GM12878 (cell line): ENCODE measurements around the gene MBOAT7. TPM values are rescaled to one million over a fixed set of nuclear protein-coding genes. Genes with fewer than 3 reads are reported as not detected.

ENCODE experiments used
- ASH2L ChIP-seq: fragments of 300-600, 200-600 bp; sonication (generic); IDR thresholded peaks from 2 replicates; pipeline ENCODE4 v1.6.1; 2017; ENCODE audit warnings: low read depth, mild to moderate bottlenecking, borderline replicate concordance
- ATF7 ChIP-seq: fragments of 450-650 bp; IDR thresholded peaks from 2 replicates; pipeline ENCODE4 v1.6.1; 2016; ENCODE audit warnings: low read depth, mild to moderate bottlenecking
- BRCA1 ChIP-seq: IDR thresholded peaks from 2 replicates; pipeline ENCODE4 v1.6.1; 2011; ENCODE audit warnings: low read depth, low read length, improper control_type of control experiment
- EZH2 ChIP-seq: IDR thresholded peaks from 2 replicates; pipeline ENCODE4 v1.6.1; 2012; ENCODE audit warnings: low read depth, mild to moderate bottlenecking, control low read depth, inconsistent platforms, low read length, borderline replicate concordance; ENCODE audit not compliant: control insufficient read depth
- GATAD2B ChIP-seq: fragments of 450-650 bp; conservative IDR thresholded peaks from 2 replicates; pipeline ENCODE4 v1.6.1; 2017; ENCODE audit warnings: low read depth, mild to moderate bottlenecking, moderate library complexity
- HDAC6 ChIP-seq: fragments of 200-600 bp; sonication (generic); IDR thresholded peaks from one replicate; pipeline ENCODE4 v1.8.0; 2017; ENCODE audit warnings: antibody characterized with exemption; ENCODE audit not compliant: unreplicated experiment
- IKZF1 ChIP-seq: fragments of 450-650 bp; conservative IDR thresholded peaks from 2 replicates; pipeline ENCODE4 v1.6.1; 2017; ENCODE audit warnings: antibody characterized with exemption, mild to moderate bottlenecking
- JUND ChIP-seq: IDR thresholded peaks from 2 replicates; pipeline ENCODE4 v1.6.1; 2012; ENCODE audit warnings: low read depth, mild to moderate bottlenecking, low read length, improper control_type of control experiment, moderate library complexity
- NFYB ChIP-seq: IDR thresholded peaks from 2 replicates; pipeline ENCODE4 v1.6.1; 2011; ENCODE audit warnings: low read depth, mild to moderate bottlenecking, low read length, improper control_type of control experiment, moderate library complexity; ENCODE audit not compliant: insufficient read depth
- POLR2AphosphoS5 ChIP-seq: IDR thresholded peaks from 2 replicates; pipeline ENCODE4 v1.6.1; 2011; ENCODE audit warnings: mild to moderate bottlenecking, low read length, inconsistent platforms
- SMC3 ChIP-seq: IDR thresholded peaks from 2 replicates; pipeline ENCODE4 v1.6.1; 2011; ENCODE audit warnings: low read length, improper control_type of control experiment, borderline replicate concordance
- SP1 ChIP-seq: IDR thresholded peaks from one replicate; pipeline ENCODE4 v1.6.1; 2011; ENCODE audit warnings: low read depth, low read length
- TAF1 ChIP-seq: IDR thresholded peaks from 2 replicates; pipeline ENCODE4 v1.6.1; 2011; ENCODE audit warnings: mild to moderate bottlenecking, low read depth, low read length, borderline replicate concordance
- TBL1XR1 ChIP-seq: IDR thresholded peaks from 2 replicates; pipeline ENCODE4 v1.6.1; 2012; ENCODE audit warnings: low read depth, low read length, improper control_type of control experiment
- YBX1 ChIP-seq: fragments of 450-650 bp; IDR thresholded peaks from 2 replicates; pipeline ENCODE4 v1.6.1; 2016; ENCODE audit warnings: antibody characterized with exemption
- ZNF217 ChIP-seq: fragments of 450-650 bp; IDR thresholded peaks from 2 replicates; pipeline ENCODE4 v1.6.1; 2017; ENCODE audit warnings: antibody characterized with exemption, mild to moderate bottlenecking
- ZNF274 ChIP-seq: IDR thresholded peaks from one replicate; pipeline ENCODE4 v1.8.0; 2011; ENCODE audit not compliant: insufficient read length, insufficient read depth
- polyA plus RNA-seq, 11 experiments: library from polyadenylated mRNA; depleted of rRNA in 4 of 11; unstranded in 6 of 11; stranded (reverse) in 5 of 11; fragments of >200 nt; fragmentation: Nextera tagmentation in 4 of 11; fragmentation: Illumina TruSeq in 1 of 11; extraction: Ambion mirVana in 4 of 11; extraction: Trizol in 1 of 11; gene quantifications; 1 replicate in 1 of 11; 2 replicates in 10 of 11; pipeline versions ENCODE4 v1.2.1 to v1.2.3, GENCODE V29; 2011 to 2016; ENCODE audit warnings: inconsistent platforms in 2 of 11, missing spikeins in 2 of 11, low read depth in 1 of 11
- total RNA-seq, 4 experiments: library from RNA; depleted of rRNA in 3 of 4; stranded (reverse); fragments of >200 nt in 3 of 4; fragmentation: Illumina TruSeq in 1 of 4; extraction: Trizol in 1 of 4; gene quantifications; 2 replicates each; pipeline versions ENCODE4 v1.2.1 to v1.2.3, GENCODE V29; 2013 to 2021
- TF ChIP-seq, protein P1 (sequence below): IDR thresholded peaks from 2 replicates; pipeline ENCODE4 v1.6.1; 2012; ENCODE audit warnings: low read depth, low read length, improper control_type of control experiment
- TF ChIP-seq, protein P2 (sequence below): IDR thresholded peaks from 2 replicates; pipeline ENCODE4 v1.6.1; 2012; ENCODE audit warnings: improper control_type of control experiment, low read depth, low read length; ENCODE audit not compliant: insufficient replicate concordance
- TF ChIP-seq, protein P3 (sequence below): fragments of 450-650 bp; IDR thresholded peaks from 2 replicates; pipeline ENCODE4 v1.6.1; 2017; ENCODE audit warnings: low read depth, mild to moderate bottlenecking, moderate library complexity
- TF ChIP-seq, protein P4 (sequence below): fragments of 450-650 bp; IDR thresholded peaks from 2 replicates; pipeline ENCODE4 v1.6.1; 2016; ENCODE audit warnings: mild to moderate bottlenecking

Gene MBOAT7
- total and polyA plus RNA-seq, 10 of the 15 experiments (the other 5 are each of a cell fraction or from before 2014, with no cell fraction given), result 0.69 to 44.5 (median 21.7) TPM

DNA sequence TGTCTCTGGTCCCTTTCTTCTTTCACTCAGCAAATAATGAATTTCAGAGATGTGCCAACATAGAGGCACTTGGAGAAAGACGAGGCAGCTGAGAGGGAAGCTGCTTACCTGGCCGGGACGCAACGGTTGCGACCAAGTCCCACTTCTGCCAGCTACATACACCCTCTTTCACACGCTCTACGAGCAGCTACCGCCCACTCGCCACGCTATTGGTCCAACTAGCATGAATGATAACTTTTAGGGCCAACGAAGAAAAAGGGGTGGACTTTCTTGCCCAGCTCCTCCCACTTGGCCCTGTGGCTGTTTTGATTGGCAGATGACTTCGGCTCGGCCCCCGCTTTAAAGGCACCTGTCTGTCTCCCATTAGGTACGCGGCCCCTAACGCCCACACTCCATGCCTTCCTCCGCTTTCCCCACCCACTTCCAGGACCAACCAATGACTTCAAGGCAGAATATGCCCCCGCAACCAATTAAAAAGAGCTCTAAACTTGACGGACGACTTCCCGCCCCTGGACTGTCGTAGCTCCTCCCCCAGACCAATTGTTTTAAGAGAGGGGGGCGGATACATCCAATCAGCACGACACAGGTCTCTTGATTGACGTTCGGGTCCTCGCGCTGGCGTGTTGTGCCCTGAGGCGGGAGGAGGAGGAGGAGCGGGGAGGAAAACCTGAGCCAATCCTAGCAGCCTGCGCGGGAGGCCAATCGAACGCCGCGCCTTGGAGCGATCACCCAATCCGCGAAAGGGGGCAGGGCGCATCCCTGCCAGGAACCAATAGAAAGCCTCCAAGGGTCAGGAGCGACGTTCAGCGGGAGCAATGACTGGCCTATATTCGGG is 52.3 kb downstream of the MBOAT7 start (continued):
- TF ChIP-seq, protein P1, sequence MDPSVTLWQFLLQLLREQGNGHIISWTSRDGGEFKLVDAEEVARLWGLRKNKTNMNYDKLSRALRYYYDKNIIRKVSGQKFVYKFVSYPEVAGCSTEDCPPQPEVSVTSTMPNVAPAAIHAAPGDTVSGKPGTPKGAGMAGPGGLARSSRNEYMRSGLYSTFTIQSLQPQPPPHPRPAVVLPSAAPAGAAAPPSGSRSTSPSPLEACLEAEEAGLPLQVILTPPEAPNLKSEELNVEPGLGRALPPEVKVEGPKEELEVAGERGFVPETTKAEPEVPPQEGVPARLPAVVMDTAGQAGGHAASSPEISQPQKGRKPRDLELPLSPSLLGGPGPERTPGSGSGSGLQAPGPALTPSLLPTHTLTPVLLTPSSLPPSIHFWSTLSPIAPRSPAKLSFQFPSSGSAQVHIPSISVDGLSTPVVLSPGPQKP, result no peak
- peak; percentile 98 for TF ChIP-seq SP1
- TF ChIP-seq, protein P2, sequence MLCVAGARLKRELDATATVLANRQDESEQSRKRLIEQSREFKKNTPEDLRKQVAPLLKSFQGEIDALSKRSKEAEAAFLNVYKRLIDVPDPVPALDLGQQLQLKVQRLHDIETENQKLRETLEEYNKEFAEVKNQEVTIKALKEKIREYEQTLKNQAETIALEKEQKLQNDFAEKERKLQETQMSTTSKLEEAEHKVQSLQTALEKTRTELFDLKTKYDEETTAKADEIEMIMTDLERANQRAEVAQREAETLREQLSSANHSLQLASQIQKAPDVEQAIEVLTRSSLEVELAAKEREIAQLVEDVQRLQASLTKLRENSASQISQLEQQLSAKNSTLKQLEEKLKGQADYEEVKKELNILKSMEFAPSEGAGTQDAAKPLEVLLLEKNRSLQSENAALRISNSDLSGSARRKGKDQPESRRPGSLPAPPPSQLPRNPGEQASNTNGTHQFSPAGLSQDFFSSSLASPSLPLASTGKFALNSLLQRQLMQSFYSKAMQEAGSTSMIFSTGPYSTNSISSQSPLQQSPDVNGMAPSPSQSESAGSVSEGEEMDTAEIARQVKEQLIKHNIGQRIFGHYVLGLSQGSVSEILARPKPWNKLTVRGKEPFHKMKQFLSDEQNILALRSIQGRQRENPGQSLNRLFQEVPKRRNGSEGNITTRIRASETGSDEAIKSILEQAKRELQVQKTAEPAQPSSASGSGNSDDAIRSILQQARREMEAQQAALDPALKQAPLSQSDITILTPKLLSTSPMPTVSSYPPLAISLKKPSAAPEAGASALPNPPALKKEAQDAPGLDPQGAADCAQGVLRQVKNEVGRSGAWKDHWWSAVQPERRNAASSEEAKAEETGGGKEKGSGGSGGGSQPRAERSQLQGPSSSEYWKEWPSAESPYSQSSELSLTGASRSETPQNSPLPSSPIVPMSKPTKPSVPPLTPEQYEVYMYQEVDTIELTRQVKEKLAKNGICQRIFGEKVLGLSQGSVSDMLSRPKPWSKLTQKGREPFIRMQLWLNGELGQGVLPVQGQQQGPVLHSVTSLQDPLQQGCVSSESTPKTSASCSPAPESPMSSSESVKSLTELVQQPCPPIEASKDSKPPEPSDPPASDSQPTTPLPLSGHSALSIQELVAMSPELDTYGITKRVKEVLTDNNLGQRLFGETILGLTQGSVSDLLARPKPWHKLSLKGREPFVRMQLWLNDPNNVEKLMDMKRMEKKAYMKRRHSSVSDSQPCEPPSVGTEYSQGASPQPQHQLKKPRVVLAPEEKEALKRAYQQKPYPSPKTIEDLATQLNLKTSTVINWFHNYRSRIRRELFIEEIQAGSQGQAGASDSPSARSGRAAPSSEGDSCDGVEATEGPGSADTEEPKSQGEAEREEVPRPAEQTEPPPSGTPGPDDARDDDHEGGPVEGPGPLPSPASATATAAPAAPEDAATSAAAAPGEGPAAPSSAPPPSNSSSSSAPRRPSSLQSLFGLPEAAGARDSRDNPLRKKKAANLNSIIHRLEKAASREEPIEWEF, result no peak
- TF ChIP-seq, protein P3, sequence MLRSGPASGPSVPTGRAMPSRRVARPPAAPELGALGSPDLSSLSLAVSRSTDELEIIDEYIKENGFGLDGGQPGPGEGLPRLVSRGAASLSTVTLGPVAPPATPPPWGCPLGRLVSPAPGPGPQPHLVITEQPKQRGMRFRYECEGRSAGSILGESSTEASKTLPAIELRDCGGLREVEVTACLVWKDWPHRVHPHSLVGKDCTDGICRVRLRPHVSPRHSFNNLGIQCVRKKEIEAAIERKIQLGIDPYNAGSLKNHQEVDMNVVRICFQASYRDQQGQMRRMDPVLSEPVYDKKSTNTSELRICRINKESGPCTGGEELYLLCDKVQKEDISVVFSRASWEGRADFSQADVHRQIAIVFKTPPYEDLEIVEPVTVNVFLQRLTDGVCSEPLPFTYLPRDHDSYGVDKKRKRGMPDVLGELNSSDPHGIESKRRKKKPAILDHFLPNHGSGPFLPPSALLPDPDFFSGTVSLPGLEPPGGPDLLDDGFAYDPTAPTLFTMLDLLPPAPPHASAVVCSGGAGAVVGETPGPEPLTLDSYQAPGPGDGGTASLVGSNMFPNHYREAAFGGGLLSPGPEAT, result peak; percentile 37; the same call in 1 of the 2 replicates
- TF ChIP-seq ZNF274, result no peak
- peak; percentile 65 for TF ChIP-seq TAF1
- no peak for TF ChIP-seq YBX1
- TF ChIP-seq GATAD2B, result no peak
- TF ChIP-seq EZH2, result no peak
- TF ChIP-seq, protein P4, sequence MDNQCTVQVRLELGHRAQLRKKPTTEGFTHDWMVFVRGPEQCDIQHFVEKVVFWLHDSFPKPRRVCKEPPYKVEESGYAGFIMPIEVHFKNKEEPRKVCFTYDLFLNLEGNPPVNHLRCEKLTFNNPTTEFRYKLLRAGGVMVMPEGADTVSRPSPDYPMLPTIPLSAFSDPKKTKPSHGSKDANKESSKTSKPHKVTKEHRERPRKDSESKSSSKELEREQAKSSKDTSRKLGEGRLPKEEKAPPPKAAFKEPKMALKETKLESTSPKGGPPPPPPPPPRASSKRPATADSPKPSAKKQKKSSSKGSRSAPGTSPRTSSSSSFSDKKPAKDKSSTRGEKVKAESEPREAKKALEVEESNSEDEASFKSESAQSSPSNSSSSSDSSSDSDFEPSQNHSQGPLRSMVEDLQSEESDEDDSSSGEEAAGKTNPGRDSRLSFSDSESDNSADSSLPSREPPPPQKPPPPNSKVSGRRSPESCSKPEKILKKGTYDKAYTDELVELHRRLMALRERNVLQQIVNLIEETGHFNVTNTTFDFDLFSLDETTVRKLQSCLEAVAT, result peak; percentile 85; the same call in 1 of the 2 replicates
- no peak for TF ChIP-seq SMC3
- no peak for TF ChIP-seq ZNF217
- no peak for TF ChIP-seq HDAC6
- peak; percentile 70 for TF ChIP-seq ATF7
- TF ChIP-seq TBL1XR1, result no peak
- TF ChIP-seq IKZF1, result no peak
- peak; percentile 93 for TF ChIP-seq NFYB
- TF ChIP-seq ASH2L, result no peak
- no peak for TF ChIP-seq BRCA1
- TF ChIP-seq JUND, result no peak
- peak; percentile 80 for TF ChIP-seq POLR2AphosphoS5
